ENCODE results near the gene DNASE1L1. TPM values are rescaled to one million over a fixed set of nuclear protein-coding genes. Genes with fewer than 3 reads are reported as not detected.
A peak's percentile ranks its signal among the peaks of the same experiment; 100 is the strongest.

DNASE1L1 gene
- total RNA-seq, 4 donors from 2014 or later = 15.9 to 156 (median 36.9) TPM

GRCh38 chrX:154365997-154366665, 42.9 kb downstream of the DNASE1L1 start:
- in situ Hi-C loops (cut with MboI; ENCODE audit: low pct_ligation_motif_present in 1 of 4, low pct_unique_long_range_greater_than_20kb in 1 of 4, low sequenced_read_pairs in 3 of 4) = no loop called here
- 86% methylated on average over 32 of the region's 32 CpGs; no CpG with 5 or more reads in 1 of the 2 donors for WGBS, 2 donors (ENCODE audit: low coverage in 1 of 2)
- Histone ChIP-seq H3K36me3 (no peaks in the 10 kb centered on the region), H3K27me3 (peaks cover 6% of the 10 kb centered on the region), H3K27ac (peak overlapping the region; percentile 95 to 99 (median 97)), H3K4me1 (peaks cover 0 to 26% (median 3%) of the 10 kb centered on the region in 4 donors), H3K4me3 (no peak overlapping the region), H3K9me3 (no peaks in the 10 kb centered on the region)
- intact Hi-C loops (cut with DNase I; ENCODE audit: low total_unique reads) = no loop called here
- DNase-seq = no peak
- TF ChIP-seq POLR2AphosphoS5 (IDR thresholded peaks at IDR 0.05) (peak in 2 of 3 donors; percentile 15 to 24), POLR2A (IDR thresholded peaks at IDR 0.05) (no peak), EP300 (IDR thresholded peaks at IDR 0.05; ENCODE audit: low read depth) (no peak), CTCF (IDR thresholded peaks at IDR 0.05) (no peak)

- 74% methylated on average over 12 of the region's 20 CpGs; no CpG with 5 or more reads in 1 of the 2 donors for WGBS, 2 donors (ENCODE audit: low coverage in 1 of 2)
- H3K4me1 ChIP-seq = peaks cover 0 to 26% (median 3%) of the 10 kb centered on the region in 4 donors
Observed at GRCh38 chrX:154365052-154365600, 43.9 kb downstream of the DNASE1L1 start.

GRCh38 chrX:154363706-154364439, 45.2 kb downstream of the DNASE1L1 start:
- H3K27me3 ChIP-seq = no peaks in the 10 kb centered on the region
- TF ChIP-seq POLR2A (IDR thresholded peaks at IDR 0.05) (no peak), CTCF (IDR thresholded peaks at IDR 0.05) (no peak), POLR2AphosphoS5 (IDR thresholded peaks at IDR 0.05) (peak in 1 of 3 donors; percentile 30), EP300 (IDR thresholded peaks at IDR 0.05; ENCODE audit: low read depth) (no peak)
- no peak for DNase-seq
- H3K4me1 ChIP-seq = peaks cover 0 to 23% (median under 1%) of the 10 kb centered on the region in 4 donors
- WGBS, 2 donors (ENCODE audit: low coverage in 1 of 2) = 52 to 83% methylated on average over 3 to 19 of the region's 20 CpGs
- H3K36me3 ChIP-seq = no peaks in the 10 kb centered on the region
- intact Hi-C loops (cut with DNase I; ENCODE audit: low total_unique reads) = no loop called here
- H3K27ac ChIP-seq = peak overlapping the region in 3 of 4 donors; percentile 95 to 99 (median 96)
- in situ Hi-C loops (cut with MboI; ENCODE audit: low pct_ligation_motif_present in 1 of 4, low pct_unique_long_range_greater_than_20kb in 1 of 4, low sequenced_read_pairs in 3 of 4) = no loop called here
- no peaks in the 10 kb centered on the region for H3K9me3 ChIP-seq
- no peak overlapping the region for H3K4me3 ChIP-seq

More at GRCh38 chrX:154365052-154365600, 43.9 kb downstream of the DNASE1L1 start:
- intact Hi-C loops (cut with DNase I; ENCODE audit: low total_unique reads) = no loop called here
- no peak for TF ChIP-seq EP300 (IDR thresholded peaks at IDR 0.05; ENCODE audit: low read depth)
- H3K9me3 ChIP-seq = no peaks in the 10 kb centered on the region
- H3K36me3 ChIP-seq = no peaks in the 10 kb centered on the region
- in situ Hi-C loops (cut with MboI; ENCODE audit: low pct_ligation_motif_present in 1 of 4, low pct_unique_long_range_greater_than_20kb in 1 of 4, low sequenced_read_pairs in 3 of 4) = no loop called here
- H3K27me3 ChIP-seq = peaks cover under 1% of the 10 kb centered on the region
- H3K4me3 ChIP-seq = no peak overlapping the region
- no peak for DNase-seq
- H3K27ac ChIP-seq = peak overlapping the region; percentile 95 to 99 (median 97)

- Histone ChIP-seq H3K27me3 (no peaks in the 10 kb centered on the region), H3K4me1 (peaks cover 0 to 7% (median 0%) of the 10 kb centered on the region in 4 donors), H3K27ac (peak overlapping the region; percentile 40 to 99 (median 82)), H3K9me3 (no peaks in the 10 kb centered on the region), H3K4me3 (no peak overlapping the region), H3K36me3 (no peaks in the 10 kb centered on the region)
- in situ Hi-C loops (cut with MboI; ENCODE audit: low pct_ligation_motif_present in 1 of 4, low pct_unique_long_range_greater_than_20kb in 1 of 4, low sequenced_read_pairs in 3 of 4) (no loop called here), intact Hi-C loops (cut with DNase I; ENCODE audit: low total_unique reads) (no loop called here)
- DNase-seq = no peak
- peak in 2 of 3 donors; percentile 23 to 27 for TF ChIP-seq POLR2AphosphoS5 (IDR thresholded peaks at IDR 0.05)
- no peak for TF ChIP-seq CTCF (IDR thresholded peaks at IDR 0.05)
- WGBS, 2 donors (ENCODE audit: low coverage in 1 of 2) = 86% methylated on average over 29 of the region's 30 CpGs; no CpG with 5 or more reads in 1 of the 2 donors
Observed at GRCh38 chrX:154362085-154362742, 46.8 kb downstream of the DNASE1L1 start.

Data from transverse colon (tissue), 4 donors.